Heart right ventricle (tissue), 16 donors: Measurements from ENCODE around the gene HRH1. TPM values are rescaled to one million over a fixed set of nuclear protein-coding genes. Genes with fewer than 3 reads are reported as not detected.

Source experiments
- ATAC-seq, 8 donors: fragments of 200-7000 bp; cut with Tn5 transposase; one replicate each; pipeline ENCODE4 v1.9.1; 2020; ENCODE audit warnings: mild to moderate bottlenecking in 8 of 8, moderate library complexity in 8 of 8, moderate number of reproducible peaks in 1 of 8
- DNase-seq, 2 donors: peaks; one replicate each; pipeline ENCODE4 v3.0.0-alpha.2; 2020
- H3K27ac ChIP-seq, 10 donors: fragments of 200-600 bp; sonication (generic) in 2 of 10; one replicate each; pipeline versions ENCODE4 v1.5.0 to v1.8.0; 2020 to 2022; ENCODE audit warnings: mild to moderate bottlenecking in 3 of 10
- H3K27me3 ChIP-seq, 7 donors: fragments of 200-600 bp; one replicate each; pipeline ENCODE4 v1.8.0; 2021 to 2022; ENCODE audit warnings: mild to moderate bottlenecking in 2 of 7
- H3K36me3 ChIP-seq, 9 donors: fragments of 200-600 bp; sonication (generic) in 1 of 9; one replicate each; pipeline versions ENCODE4 v1.5.0 to v1.8.0; 2020 to 2022; ENCODE audit warnings: mild to moderate bottlenecking in 2 of 9
- H3K4me1 ChIP-seq, 9 donors: fragments of 200-600 bp; sonication (generic) in 1 of 9; one replicate each; pipeline versions ENCODE4 v1.5.0 to v1.8.0; 2020 to 2022; ENCODE audit warnings: mild to moderate bottlenecking in 4 of 9
- H3K4me3 ChIP-seq, 10 donors: fragments of 200-600 bp; sonication (generic) in 2 of 10; one replicate each; pipeline versions ENCODE4 v1.5.0 to v1.8.0; 2020 to 2022; ENCODE audit warnings: mild to moderate bottlenecking in 7 of 10, moderate library complexity in 2 of 10
- H3K9me3 ChIP-seq, 11 donors: fragments of 200-600 bp in 10 of 11; sonication (generic) in 2 of 11; one replicate each; pipeline versions ENCODE4 v1.5.0 to v1.8.0; 2013 to 2022; ENCODE audit warnings: mild to moderate bottlenecking in 2 of 11, control low read depth in 1 of 11, moderate library complexity in 1 of 11
- CTCF ChIP-seq, 9 donors: fragments of 200-600 bp; sonication (generic) in 2 of 9; IDR thresholded peaks; one replicate each; pipeline versions ENCODE4 v1.5.0 to v1.8.0; 2021 to 2022; ENCODE audit warnings: antibody characterized with exemption in 9 of 9, mild to moderate bottlenecking in 5 of 9, moderate library complexity in 1 of 9
- WGBS, 2 donors: extraction: QIAGEN DNeasy Blood & Tissue Kit; methylation state at CpG; one replicate each; pipeline ENCODE4 v1.1.7; 2013; ENCODE audit warnings: inconsistent platforms in 1 of 2; 5-methylcytosine and 5-hydroxymethylcytosine counted together
- intact Hi-C, 10 donors: fragments of 100-400 bp; cut with DNase I; formaldehyde crosslinking; loops; one replicate each; pipeline versions ENCODE4 v1.11.1 to v1.14.2; 2022
- polyA plus RNA-seq, 2 donors: library from polyadenylated mRNA; stranded (reverse); fragments of 200-250 nt; gene quantifications; one replicate each; pipeline ENCODE4 v1.2.3, GENCODE V29; 2013
- total RNA-seq, 10 donors: library from RNA; stranded (reverse); fragmentation: NEBNext Ultra II Directional in 3 of 10; extraction: Animal tissue kit (Norgen Biotek cat#: 25700) in 3 of 10; gene quantifications; one replicate each; pipeline versions ENCODE4 v1.2.1 to v1.2.4, GENCODE V29; 2021 to 2023
- donor health status: Arrhythmogenic right ventricular cardiomyopathy.
- donor health status: ischemic (EF 13 %, LVEDD 7.1; RV severe dilation, severe dysfunction).
- donor health status: healthy with polysubstance abuse.
- donor health status: DM: no; HTN: yes; CAD: no.
- donor health status: DM: no; HTN: no; CAD: no.
- donor health status: ischemic (EF 25% LVEDD 6.9; RV normal size, moderate dysfunction).
- donor health status: ischemic (EF 25% LVEDD 5.7; RV mildly dilated, moderate dysfunction).
- donor health status: healthy.
- donor health status: DM: yes; HTN: yes; CAD: no.
- donor health status: Ischemic cardiomyopathy.
- donor health status: ischemic (EF 35%, LVEDD 5.7; RV mildly dilated, moderate dysfunction).
- donor health status: nonischemic (EF 11% LVEDD 7.7; RV severe dilation, severe dysfunction).
- donor health status: DM: yes; HTN: yes; CAD: no.
- donor health status: PGD.
- donor health status: ischemic (EF 29% LVEDD 5.4; RV normal size, mild dysfunction).
- donor health status: nonischemic (EF 23%, LVEDD 6.1; RV moderate dilation, normal function).

HRH1 gene
- total and polyA plus RNA-seq, 12 donors = 0.57 to 3.1 (median 1.3) TPM

GRCh38 chr3:11275926-11276325 is 121.6 kb downstream of the HRH1 start:
- Histone ChIP-seq H3K36me3 (peaks cover 0 to 28% (median 0%) of the 10 kb centered on the region in 9 donors), H3K4me3 (no peak overlapping the region), H3K4me1 (peaks cover 7 to 66% (median 18%) of the 10 kb centered on the region in 9 donors), H3K27ac (peak overlapping the region in 1 of 10 donors; percentile 95), H3K9me3 (peaks cover 0 to 15% (median 0%) of the 10 kb centered on the region in 11 donors), H3K27me3 (no peaks in the 10 kb centered on the region)
- DNase-seq (no peak), ATAC-seq (no peak)
- intact Hi-C loops = no loop called here
- 38 to 78% methylated on average over 2 of the region's 2 CpGs for WGBS, 2 donors
- TF ChIP-seq CTCF (IDR thresholded peaks at IDR 0.05) = no peak

- H3K27me3 ChIP-seq = no peaks in the 10 kb centered on the region
- H3K4me1 ChIP-seq = peaks cover 7 to 71% (median 15%) of the 10 kb centered on the region in 9 donors
- peaks cover 0 to 36% (median 0%) of the 10 kb centered on the region in 9 donors for H3K36me3 ChIP-seq
- DNase-seq = no peak
- no peak for TF ChIP-seq CTCF (IDR thresholded peaks at IDR 0.05)
- ATAC-seq = no peak
- intact Hi-C loops = no loop called here
- WGBS, 2 donors = 91 to 94% methylated on average over 2 of the region's 2 CpGs
- no peak overlapping the region for H3K4me3 ChIP-seq
- H3K27ac ChIP-seq = no peak overlapping the region
- peaks cover 0 to 15% (median 0%) of the 10 kb centered on the region in 11 donors for H3K9me3 ChIP-seq
These were observed 122.6 kb downstream of the HRH1 start for GRCh38 chr3:11276901-11277300.

GRCh38 chr3:11282250-11283138 is 128.2 kb downstream of the HRH1 start:
- peak; percentile 24 to 49 for DNase-seq
- peak overlapping the region in 9 of 10 donors; percentile 13 to 78 (median 49) for H3K27ac ChIP-seq
- peaks cover 0 to 63% (median 0%) of the 10 kb centered on the region in 9 donors for H3K36me3 ChIP-seq
- TF ChIP-seq CTCF (IDR thresholded peaks at IDR 0.05) = no peak
- H3K27me3 ChIP-seq = no peaks in the 10 kb centered on the region
- intact Hi-C loops = loop anchor here in 1 of 10 donors (2.0 kb wide), 1 partner anchor 20 kb away; no protein-coding TSS in a partner anchor
- peaks cover 0 to 5% (median 0%) of the 10 kb centered on the region in 11 donors for H3K9me3 ChIP-seq
- WGBS, 2 donors = 45 to 46% methylated on average over 5 of the region's 5 CpGs
- peaks cover 10 to 72% (median 30%) of the 10 kb centered on the region in 9 donors for H3K4me1 ChIP-seq
- peak; percentile 81 to 93 (median 90) for ATAC-seq
- peak overlapping the region in 2 of 10 donors; percentile 0 to 13 for H3K4me3 ChIP-seq

- ATAC-seq (no peak), DNase-seq (no peak)
- Histone ChIP-seq H3K27me3 (no peaks in the 10 kb centered on the region), H3K9me3 (no peaks in the 10 kb centered on the region), H3K4me1 (peaks cover 14 to 76% (median 36%) of the 10 kb centered on the region in 9 donors), H3K27ac (peak overlapping the region in 9 of 10 donors; percentile 13 to 78 (median 49)), H3K4me3 (peak overlapping the region in 2 of 10 donors; percentile 0 to 13), H3K36me3 (peaks cover 0 to 59% (median 0%) of the 10 kb centered on the region in 9 donors)
- intact Hi-C loops = loop anchor here in 1 of 10 donors (2.0 kb wide), 1 partner anchor 20 kb away; no protein-coding TSS in a partner anchor
- no peak for TF ChIP-seq CTCF (IDR thresholded peaks at IDR 0.05)
- WGBS, 2 donors = 56 to 64% methylated on average over 1 of the region's 1 CpG
These were observed 128.8 kb downstream of the HRH1 start for GRCh38 chr3:11283139-11283475.
